GM21515 (cell line): ENCODE data around the gene PCBP3.

ENCODE experiments used
- ATAC-seq: cut with Tn5 transposase; IDR thresholded peaks from one replicate; pipeline ENCODE4 v1.9.1; 2021; ENCODE audit not compliant: unreplicated experiment

The PCBP3 gene

GRCh38 chr21:45778686-45779085 is 135.2 kb downstream of the PCBP3 start:
- no peak for ATAC-seq

GRCh38 chr21:45779226-45779625 is 135.7 kb downstream of the PCBP3 start:
- no peak for ATAC-seq

- ATAC-seq: no peak
These were observed 137.1 kb downstream of the PCBP3 start for GRCh38 chr21:45780647-45781046.

- ATAC-seq: no peak
These were observed 138.2 kb downstream of the PCBP3 start for GRCh38 chr21:45781741-45782140.

- no peak for ATAC-seq
These were observed 143.1 kb downstream of the PCBP3 start for GRCh38 chr21:45786660-45787059.

GRCh38 chr21:45787371-45787770 is 143.8 kb downstream of the PCBP3 start:
- no peak for ATAC-seq

GRCh38 chr21:45788198-45788597 is 144.7 kb downstream of the PCBP3 start:
- ATAC-seq: no peak

- no peak for ATAC-seq
These were observed 145.3 kb downstream of the PCBP3 start for GRCh38 chr21:45788637-45789506.

GRCh38 chr21:45790427-45790826 is 146.9 kb downstream of the PCBP3 start:
- no peak for ATAC-seq

- no peak for ATAC-seq
These were observed 148.3 kb downstream of the PCBP3 start for GRCh38 chr21:45791562-45792418.

GRCh38 chr21:45792682-45793383 is 149.3 kb downstream of the PCBP3 start:
- no peak for ATAC-seq

GRCh38 chr21:45794027-45794426 is 150.5 kb downstream of the PCBP3 start:
- ATAC-seq: no peak

- ATAC-seq: no peak
These were observed 152.5 kb downstream of the PCBP3 start for GRCh38 chr21:45796003-45796402.

GRCh38 chr21:45797338-45797737 is 153.8 kb downstream of the PCBP3 start:
- no peak for ATAC-seq

- no peak for ATAC-seq
These were observed 156.3 kb downstream of the PCBP3 start for GRCh38 chr21:45799765-45800338.

- ATAC-seq: no peak
These were observed 157.0 kb downstream of the PCBP3 start for GRCh38 chr21:45800339-45801080.

- ATAC-seq: no peak
These were observed 157.8 kb downstream of the PCBP3 start for GRCh38 chr21:45801129-45801964.

GRCh38 chr21:45801989-45802388 is 158.5 kb downstream of the PCBP3 start:
- ATAC-seq: no peak

GRCh38 chr21:45802425-45802824 is 158.9 kb downstream of the PCBP3 start:
- ATAC-seq: no peak
